Activated B cell treated with CpG ODN at 0.5 μM for 24 hours (primary cell): ENCODE data around the gene SOX3. TPM values are rescaled to one million over a fixed set of nuclear protein-coding genes. Genes with fewer than 3 reads are reported as not detected.

Experiments
- ATAC-seq: fragments of 200-7000 bp; cut with Tn5 transposase; one replicate; pipeline ENCODE4 v1.10.0; 2021; ENCODE audit warnings: low read depth, mild to moderate bottlenecking, moderate library complexity
- CTCF ChIA-PET: fragments of 350-600 bp; sonication (Branson Sonifier 250); formaldehyde crosslinking; loops from one replicate; lab custom pipeline; 2021; ENCODE audit warnings: antibody characterized with exemption; lab: Charles Lee
- POLR2A ChIA-PET: fragments of 350-600 bp; sonication (Branson Sonifier 250); formaldehyde crosslinking; loops from one replicate; lab custom pipeline; 2021; ENCODE audit warnings: antibody characterized with exemption; lab: Charles Lee
- DNase-seq: peaks from one replicate; pipeline ENCODE4 v3.0.0; 2022
- H3K27ac Mint-ChIP-seq: one replicate; pipeline ENCODE4 v1.8.0; 2020; ENCODE audit warnings: mixed read lengths
- H3K27me3 Mint-ChIP-seq: one replicate; pipeline ENCODE4 v1.8.0; 2021; ENCODE audit warnings: mixed read lengths
- H3K36me3 Mint-ChIP-seq: one replicate; pipeline ENCODE4 v1.8.0; 2021; ENCODE audit warnings: low read depth, mixed read lengths
- H3K4me1 Mint-ChIP-seq: one replicate; pipeline ENCODE4 v1.8.0; 2021; ENCODE audit warnings: mixed read lengths
- H3K4me3 Mint-ChIP-seq: one replicate; pipeline ENCODE4 v1.8.0; 2020; ENCODE audit warnings: mild to moderate bottlenecking, mixed read lengths
- H3K9me3 Mint-ChIP-seq: one replicate; pipeline ENCODE4 v1.8.0; 2020; ENCODE audit warnings: mixed read lengths
- intact Hi-C: fragments of 100-400 bp; cut with micrococcal nuclease; formaldehyde crosslinking; loops from one replicate; pipeline ENCODE4 v1.15.1; 2024
- total RNA-seq: library from RNA; stranded (reverse); gene quantifications from 2 replicates; pipeline ENCODE4 v1.2.3, GENCODE V29; 2022
- TF ChIP-seq, protein P1 (sequence below): fragments of 200-600 bp; IDR thresholded peaks from one replicate; pipeline ENCODE4 v1.8.0; 2022; ENCODE audit warnings: antibody characterized with exemption, mild to moderate bottlenecking

The SOX3 gene
- total RNA-seq, 1 donor from 2014 or later: not detected

DNA sequence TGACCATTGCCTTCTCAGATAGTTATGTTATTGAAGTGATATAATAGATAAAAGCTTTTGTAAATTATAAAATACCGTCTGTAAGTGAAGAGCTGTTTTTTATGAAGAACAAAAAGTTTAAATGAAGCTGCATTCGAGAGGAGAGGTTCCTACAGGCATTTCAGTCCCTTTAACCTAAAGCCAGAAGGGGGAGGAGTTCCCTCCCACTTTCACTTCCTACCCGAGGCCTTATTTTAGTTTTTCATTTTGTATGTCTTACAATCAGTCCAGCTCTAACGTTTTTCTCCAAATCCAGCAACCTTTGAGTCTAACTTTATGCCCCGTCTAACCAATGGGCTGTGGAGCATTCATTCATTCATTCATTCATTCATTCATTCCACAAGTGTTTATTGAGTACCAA is 16.5 kb upstream of the SOX3 start:
- H3K4me3 Mint-ChIP-seq: no peak overlapping the region
- H3K9me3 Mint-ChIP-seq: no peaks in the 10 kb centered on the region
- no peaks in the 10 kb centered on the region for H3K4me1 Mint-ChIP-seq
- no peaks in the 10 kb centered on the region for H3K36me3 Mint-ChIP-seq
- POLR2A ChIA-PET: no interaction called here
- intact Hi-C loops: no loop called here
- DNase-seq: no peak
- CTCF ChIA-PET: interaction anchor here (0.6 kb wide), 1 partner anchor 467 kb away, joined by 3 read pairs; no protein-coding TSS in a partner anchor
- ATAC-seq: no peak
- no peak overlapping the region for H3K27ac Mint-ChIP-seq
- no peaks in the 10 kb centered on the region for H3K27me3 Mint-ChIP-seq
- TF ChIP-seq, protein P1, sequence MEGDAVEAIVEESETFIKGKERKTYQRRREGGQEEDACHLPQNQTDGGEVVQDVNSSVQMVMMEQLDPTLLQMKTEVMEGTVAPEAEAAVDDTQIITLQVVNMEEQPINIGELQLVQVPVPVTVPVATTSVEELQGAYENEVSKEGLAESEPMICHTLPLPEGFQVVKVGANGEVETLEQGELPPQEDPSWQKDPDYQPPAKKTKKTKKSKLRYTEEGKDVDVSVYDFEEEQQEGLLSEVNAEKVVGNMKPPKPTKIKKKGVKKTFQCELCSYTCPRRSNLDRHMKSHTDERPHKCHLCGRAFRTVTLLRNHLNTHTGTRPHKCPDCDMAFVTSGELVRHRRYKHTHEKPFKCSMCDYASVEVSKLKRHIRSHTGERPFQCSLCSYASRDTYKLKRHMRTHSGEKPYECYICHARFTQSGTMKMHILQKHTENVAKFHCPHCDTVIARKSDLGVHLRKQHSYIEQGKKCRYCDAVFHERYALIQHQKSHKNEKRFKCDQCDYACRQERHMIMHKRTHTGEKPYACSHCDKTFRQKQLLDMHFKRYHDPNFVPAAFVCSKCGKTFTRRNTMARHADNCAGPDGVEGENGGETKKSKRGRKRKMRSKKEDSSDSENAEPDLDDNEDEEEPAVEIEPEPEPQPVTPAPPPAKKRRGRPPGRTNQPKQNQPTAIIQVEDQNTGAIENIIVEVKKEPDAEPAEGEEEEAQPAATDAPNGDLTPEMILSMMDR: no peak

DNA sequence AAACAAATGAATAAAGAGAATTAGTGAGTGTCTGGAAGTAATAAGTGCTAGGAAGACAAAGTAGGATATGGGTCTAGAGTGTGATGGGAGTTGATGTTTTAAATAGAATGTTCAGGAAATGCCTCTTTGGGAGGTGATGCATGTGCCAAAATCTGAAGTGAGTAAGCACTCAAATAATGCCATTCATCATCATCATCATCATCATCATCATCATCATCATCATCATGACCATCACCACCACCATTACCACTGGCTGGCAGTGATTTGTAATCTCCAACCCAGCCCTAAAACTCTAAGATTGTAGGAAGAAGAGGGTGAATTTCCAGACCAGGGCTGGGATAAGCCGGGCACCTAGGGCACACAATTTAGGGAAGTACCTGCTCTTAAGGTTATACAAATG is 9.7 kb upstream of the SOX3 start:
- ChIA-PET POLR2A (no interaction called here), CTCF (no interaction called here)
- Mint-ChIP-seq H3K36me3 (no peaks in the 10 kb centered on the region), H3K9me3 (no peaks in the 10 kb centered on the region), H3K27me3 (peaks cover 15% of the 10 kb centered on the region), H3K4me3 (no peak overlapping the region), H3K27ac (no peak overlapping the region), H3K4me1 (no peaks in the 10 kb centered on the region)
- DNase-seq (no peak), ATAC-seq (no peak)
- intact Hi-C loops: no loop called here
- TF ChIP-seq, protein P1: no peak

DNA sequence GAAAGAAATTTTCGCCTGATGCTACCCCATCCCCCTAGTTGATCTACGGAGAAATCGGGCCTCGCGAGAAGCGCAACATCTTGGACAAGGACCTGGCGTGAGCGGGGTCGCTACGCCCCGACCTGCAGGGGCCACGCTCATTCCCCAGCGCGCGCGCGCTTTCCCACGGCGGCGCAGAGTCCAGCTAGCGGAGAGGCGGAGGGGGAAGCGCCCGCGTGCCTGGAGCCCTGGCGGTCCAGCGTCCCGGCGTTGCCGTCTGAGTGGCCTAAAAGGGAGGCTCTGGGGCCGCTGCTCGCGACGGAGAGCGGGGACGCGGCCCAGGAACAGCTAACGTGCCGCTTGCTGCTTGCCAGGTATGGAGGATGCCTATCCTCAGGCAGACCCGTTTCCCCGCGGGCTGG is 6.0 kb upstream of the SOX3 start:
- POLR2A ChIA-PET: no interaction called here
- ATAC-seq (no peak), DNase-seq (no peak)
- H3K4me1 Mint-ChIP-seq: no peaks in the 10 kb centered on the region
- no peaks in the 10 kb centered on the region for H3K9me3 Mint-ChIP-seq
- intact Hi-C loops: no loop called here
- TF ChIP-seq, protein P1: no peak
- no peak overlapping the region for H3K27ac Mint-ChIP-seq
- CTCF ChIA-PET: no interaction called here
- H3K4me3 Mint-ChIP-seq: no peak overlapping the region
- H3K27me3 Mint-ChIP-seq: peaks cover 21% of the 10 kb centered on the region
- H3K36me3 Mint-ChIP-seq: no peaks in the 10 kb centered on the region

DNA sequence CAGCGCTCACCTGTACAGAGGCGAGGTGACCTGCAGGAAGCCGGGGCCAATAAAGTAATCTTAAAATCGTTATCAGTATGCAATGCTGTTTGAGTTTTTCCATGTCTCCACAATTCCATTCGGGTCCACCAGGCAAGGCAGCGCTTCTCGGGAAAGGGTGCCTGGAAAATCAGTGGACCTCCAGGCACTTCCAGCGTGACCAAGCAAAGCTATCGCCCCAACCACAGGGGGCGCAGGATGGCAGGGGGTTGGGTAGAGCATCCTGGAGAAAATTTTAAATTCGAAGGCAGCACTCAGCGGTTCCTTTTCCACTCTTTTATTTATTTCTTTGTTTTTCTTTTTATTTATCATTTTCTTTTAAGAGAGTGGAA is 5.4 kb upstream of the SOX3 start:
- intact Hi-C loops: no loop called here
- Mint-ChIP-seq H3K36me3 (no peaks in the 10 kb centered on the region), H3K4me3 (no peak overlapping the region), H3K9me3 (no peaks in the 10 kb centered on the region), H3K4me1 (no peaks in the 10 kb centered on the region), H3K27me3 (peaks cover 21% of the 10 kb centered on the region), H3K27ac (no peak overlapping the region)
- TF ChIP-seq, protein P1: no peak
- CTCF ChIA-PET: no interaction called here
- DNase-seq (no peak), ATAC-seq (no peak)
- POLR2A ChIA-PET: no interaction called here

DNA sequence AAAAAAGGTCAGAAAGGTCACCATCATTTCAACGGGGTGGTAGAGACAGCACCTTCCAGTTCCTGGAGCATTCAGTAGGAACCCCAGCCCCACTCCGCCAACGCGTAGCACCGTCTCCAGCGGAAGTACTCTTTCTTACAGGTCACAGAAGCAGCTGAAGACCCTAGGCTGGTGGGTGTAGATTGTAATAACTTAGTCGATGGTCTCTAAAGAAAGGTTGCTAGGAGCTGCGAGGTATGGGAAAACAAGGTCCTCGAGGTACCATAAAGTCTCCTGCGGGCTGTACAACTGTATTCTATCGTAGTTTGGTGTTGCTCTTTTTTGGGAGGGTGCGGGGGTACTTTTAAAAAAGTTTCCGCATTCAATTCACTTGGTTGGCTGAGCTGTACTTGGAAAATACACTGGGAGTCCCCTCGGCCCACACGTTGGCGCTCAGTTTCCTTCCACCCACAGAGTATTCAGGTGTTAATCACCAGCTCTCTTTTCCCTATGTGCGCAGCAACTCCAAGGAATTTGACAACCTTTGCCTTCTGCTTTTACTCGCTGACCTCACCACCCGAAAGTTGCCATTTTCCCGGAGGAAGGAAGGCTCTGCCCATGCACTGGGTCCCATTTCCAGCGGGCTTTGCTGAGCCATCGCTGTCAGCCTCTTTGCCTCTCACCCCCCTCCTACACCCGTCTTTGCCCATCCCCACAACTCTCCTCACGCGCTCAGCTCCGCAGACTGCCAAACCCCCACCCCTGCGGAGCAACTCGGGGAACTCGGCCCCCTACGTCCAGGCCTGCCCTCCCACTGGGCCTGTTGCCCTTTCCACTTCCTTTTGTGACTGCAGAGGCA is 4.8 kb upstream of the SOX3 start:
- intact Hi-C loops: no loop called here
- no peak overlapping the region for H3K4me3 Mint-ChIP-seq
- DNase-seq (no peak), ATAC-seq (no peak)
- ChIA-PET POLR2A (no interaction called here), CTCF (no interaction called here)
- peaks cover 24% of the 10 kb centered on the region for H3K27me3 Mint-ChIP-seq
- TF ChIP-seq, protein P1: no peak
- H3K27ac Mint-ChIP-seq: no peak overlapping the region
- H3K9me3 Mint-ChIP-seq: no peaks in the 10 kb centered on the region
- no peaks in the 10 kb centered on the region for H3K4me1 Mint-ChIP-seq
- no peaks in the 10 kb centered on the region for H3K36me3 Mint-ChIP-seq
